ENCODE measurements around the gene SPPL2B.

Gene SPPL2B

GRCh38 chr19:2354670-2355069 is 26.2 kb downstream of the SPPL2B start:
- no peak for DNase-seq (ENCODE audit: low read depth in 2 of 2)

GRCh38 chr19:2355168-2356035 is 26.9 kb downstream of the SPPL2B start:
- no peak for DNase-seq (ENCODE audit: low read depth in 2 of 2)

DNA sequence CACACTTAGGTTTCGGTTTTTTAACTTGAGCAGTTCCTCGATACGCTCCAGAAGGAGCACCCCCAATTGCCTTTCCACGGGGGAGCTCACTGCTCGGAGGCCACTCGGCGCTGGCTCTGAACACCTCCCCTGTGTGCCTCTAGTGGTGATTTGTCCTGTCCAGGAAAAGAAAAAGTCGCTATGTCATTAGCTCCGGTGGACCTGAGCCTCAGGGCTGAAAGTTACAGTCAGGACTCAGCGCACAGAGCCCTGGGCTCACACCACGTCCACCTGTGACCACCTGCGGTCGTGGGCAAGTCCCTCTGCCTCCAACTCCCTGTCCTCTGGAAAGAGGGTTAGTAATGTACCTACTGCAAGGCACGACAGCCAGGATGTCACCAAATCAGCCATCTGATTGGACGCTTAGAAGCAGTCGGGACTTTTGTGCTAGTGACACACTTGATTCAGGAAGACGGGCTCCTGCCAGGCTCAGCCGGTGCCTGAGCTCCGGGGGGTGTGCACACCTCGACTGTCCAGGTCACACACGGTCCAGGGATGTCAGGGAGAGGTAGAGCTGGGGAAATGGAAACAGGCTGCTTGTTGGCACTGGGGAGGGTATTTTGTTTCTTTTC is 27.7 kb downstream of the SPPL2B start:
- DNase-seq (ENCODE audit: low read depth in 2 of 2), result no peak

DNA sequence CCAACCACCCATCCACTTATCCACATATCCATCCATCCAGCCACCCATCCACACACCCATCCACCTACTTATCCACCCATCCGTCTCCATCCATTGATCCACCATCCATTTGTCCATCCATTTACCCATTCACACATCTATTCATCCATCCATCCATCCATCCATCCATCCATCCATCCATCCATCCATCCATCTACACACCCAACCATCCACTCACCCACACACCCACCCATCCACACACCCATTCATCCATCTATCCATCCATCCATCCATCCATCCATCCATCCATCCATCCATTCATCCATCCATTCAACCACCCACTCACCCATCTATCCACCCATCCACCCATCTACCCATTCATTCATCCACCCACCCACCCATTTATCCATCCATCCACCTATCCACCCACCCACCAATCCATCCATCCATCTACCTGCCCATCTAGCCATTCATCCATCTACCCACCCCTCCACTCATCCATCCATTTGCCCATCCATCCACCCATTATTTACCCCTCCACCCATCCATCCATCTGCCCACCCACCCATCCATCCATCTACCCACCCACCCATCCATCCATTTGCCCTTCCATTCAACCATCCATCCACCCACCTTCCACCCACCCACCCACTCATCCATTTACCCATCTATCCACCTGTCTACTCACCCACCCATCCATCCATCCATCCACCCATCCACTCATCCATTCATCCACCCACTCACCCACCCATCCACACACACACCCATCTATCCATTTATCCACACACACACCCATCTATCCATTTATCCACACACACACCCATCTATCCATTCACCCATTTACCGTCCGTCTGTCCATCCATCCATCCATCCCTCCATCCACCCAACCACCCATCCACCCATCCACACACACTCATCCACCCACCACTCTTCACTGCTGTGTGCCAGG is 29.1 kb downstream of the SPPL2B start:
- no peak for DNase-seq (ENCODE audit: low read depth in 2 of 2)

DNA sequence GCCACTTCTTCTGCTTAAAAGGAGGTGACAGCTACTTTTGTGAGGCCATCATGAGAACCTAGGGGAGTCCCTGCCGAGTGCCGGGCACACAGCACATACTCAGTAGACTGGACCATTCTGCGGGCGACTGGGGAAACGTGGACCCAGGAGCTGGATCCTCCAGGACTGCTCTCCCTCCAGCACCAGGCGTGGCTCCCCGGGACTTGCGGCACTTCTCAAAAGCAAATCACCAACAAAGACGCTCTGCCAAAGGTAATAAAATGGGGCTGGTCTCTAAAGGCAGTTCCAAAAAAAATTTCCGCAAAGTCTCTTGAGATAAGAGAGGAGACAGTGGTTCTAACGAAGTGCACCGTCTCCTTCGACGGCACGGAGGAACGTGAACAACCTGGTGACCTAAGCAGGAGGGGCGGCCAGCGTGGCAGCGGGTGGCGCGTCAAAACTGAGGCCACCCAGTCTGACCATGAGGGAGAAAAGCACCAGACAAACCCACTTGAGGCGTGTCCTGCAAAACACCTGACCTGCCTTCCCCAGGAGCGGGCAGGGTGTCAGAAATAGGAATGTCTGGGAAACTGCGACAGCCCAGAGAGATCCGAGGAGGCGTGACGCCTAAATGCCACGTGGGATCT is 30.2 kb downstream of the SPPL2B start:
- no peak for DNase-seq (ENCODE audit: low read depth in 2 of 2)

DNA sequence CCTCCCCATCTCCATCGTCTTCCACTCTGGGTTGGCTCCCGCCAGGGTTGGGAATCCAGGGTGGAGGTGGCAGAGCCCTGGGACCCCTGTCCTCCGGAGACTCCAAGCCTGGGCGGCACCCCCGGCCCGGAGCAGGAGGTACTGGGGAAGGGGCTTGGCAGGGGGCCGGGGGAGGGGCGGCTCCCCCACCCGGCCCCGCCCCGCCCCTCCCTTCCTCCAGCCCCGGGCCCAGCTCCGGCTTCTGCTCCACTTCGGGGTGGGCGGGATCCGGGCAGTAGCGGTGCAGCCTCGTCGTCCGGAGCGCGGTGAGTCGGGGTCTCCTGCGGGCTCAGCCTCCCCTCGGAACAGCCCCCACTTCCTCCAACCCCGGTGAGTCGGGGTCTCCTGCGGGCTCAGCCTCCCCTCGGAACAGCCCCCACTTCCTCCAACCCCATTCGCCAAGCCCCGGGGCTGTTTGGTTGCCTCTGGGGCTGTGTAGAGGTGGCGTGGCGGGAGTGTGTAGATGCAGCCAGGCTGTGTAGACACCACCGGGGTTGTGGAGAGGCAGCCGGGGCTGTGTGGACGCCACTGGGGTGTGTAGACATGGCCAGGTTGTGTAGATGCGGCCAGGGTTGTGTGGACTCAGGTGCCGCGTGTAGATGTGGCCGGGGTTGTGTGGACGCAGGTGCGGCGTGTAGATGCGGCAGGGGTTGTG is 31.7 kb downstream of the SPPL2B start, which contains the start of gene TMPRSS9:
Gene TMPRSS9, plus strand, starts transcription at position 274 of the 694 bp plus-strand sequence. CDS start 29,521 bp downstream, outside the sequence.
- no peak for DNase-seq (ENCODE audit: low read depth in 2 of 2)

DNA sequence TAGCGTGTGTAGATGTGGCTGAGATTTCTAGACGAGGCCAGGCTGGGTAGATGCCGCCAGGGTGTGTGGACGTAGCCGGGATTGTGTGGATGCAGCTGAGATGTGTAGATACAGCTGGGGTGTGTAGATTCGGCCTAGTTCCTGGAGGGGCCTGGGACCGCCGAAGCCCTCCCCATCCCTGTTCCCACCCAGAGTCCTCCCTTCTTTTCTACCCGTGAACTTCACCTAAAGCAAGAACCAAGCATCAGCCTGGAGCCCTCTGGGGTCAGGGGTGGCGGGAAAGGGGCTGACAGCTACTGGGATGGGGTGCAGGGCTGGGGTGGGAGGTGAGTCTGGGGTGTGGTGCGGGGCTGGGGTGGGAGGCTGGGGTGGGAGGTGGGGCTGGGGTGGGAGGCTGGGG is 32.3 kb downstream of the SPPL2B start:
- DNase-seq (ENCODE audit: low read depth in 2 of 2), result no peak

DNA sequence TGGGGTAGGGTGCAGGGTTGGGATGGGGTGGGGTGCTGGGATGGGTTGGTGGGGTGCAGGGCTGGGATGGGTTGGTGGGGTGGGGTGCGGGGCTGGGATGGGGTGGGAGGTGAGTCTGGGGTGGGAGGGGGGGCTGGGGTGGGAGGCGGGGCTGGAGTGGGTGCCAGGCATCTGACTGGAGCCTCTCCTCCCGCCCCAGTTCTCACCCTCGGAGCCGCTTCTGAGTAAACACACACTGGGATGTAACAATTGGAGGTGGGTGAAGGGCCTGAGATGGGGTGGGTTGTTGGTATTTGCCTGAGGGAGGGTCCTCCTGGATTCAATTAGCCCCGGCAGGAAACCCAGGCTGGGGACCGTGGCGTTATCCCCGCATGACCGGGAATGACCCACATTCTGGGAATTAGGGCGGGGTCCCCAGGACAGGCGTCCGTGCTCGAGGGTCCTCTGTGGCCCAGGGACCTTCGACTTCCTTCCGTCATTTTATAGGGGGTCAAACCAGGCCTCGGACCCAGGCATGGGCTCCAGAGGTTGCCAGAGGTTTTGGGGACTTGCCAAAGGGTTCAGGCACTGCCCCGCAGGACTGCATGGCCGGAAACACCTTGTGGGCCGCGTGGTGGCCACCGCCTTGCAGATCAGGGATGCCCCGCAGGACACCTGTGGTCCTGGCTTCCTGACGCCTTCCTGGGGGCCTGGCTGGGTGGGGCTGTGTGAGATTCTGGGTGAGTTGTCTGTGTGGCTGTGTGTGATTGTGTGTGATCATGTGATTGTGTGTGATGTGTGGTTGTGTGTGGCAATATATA is 33.0 kb downstream of the SPPL2B start:
- DNase-seq (ENCODE audit: low read depth in 2 of 2), result no peak

DNA sequence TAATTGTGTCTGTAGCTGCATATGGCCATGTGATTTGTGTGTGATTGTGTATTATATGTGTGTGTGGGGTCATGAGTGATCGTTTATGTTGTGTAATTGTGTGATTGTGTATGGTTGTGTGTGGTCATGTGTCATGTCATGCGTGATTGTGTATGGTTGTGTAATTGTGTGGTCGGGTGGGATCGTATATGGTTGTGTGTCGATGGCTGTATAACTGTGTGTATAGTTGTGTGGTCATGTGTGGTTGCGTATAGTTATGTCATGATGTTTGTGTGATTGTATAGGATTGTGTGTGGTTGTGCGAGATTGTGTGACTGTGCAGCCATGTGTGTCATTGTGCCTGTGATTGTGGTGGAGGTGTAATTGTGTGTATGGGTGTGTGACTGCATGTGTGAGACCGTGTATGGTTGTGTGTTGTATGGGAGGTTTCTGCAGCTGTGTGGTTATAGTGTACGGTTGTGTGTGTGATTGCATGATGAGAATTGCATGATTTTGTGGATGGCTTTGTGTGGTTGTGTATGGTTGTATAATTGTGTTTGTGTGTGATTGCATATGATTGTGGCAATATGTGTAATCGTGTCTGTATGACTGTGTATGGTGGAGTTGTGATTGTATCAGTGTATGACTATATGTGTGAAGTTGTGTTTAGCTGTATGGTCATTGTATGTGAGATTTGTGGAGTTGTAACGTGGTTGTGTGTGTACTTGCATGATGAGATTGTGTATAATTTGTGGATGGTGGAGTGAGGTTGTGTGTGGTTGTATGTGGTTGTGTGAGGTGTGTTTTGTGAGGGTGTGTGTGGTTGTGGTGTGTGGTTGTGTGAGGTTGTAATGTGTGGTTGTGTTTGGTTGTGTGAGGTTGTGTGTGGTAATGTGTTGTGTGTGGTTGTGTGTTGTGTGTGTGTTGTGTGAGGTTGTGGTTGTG is 33.8 kb downstream of the SPPL2B start:
- no peak for DNase-seq (ENCODE audit: low read depth in 2 of 2)

- no peak for DNase-seq (ENCODE audit: low read depth in 2 of 2)
These were observed 34.5 kb downstream of the SPPL2B start for GRCh38 chr19:2362970-2363300.

GRCh38 chr19:2363419-2363818 is 34.9 kb downstream of the SPPL2B start:
- DNase-seq (ENCODE audit: low read depth in 2 of 2), result no peak

- no peak for DNase-seq (ENCODE audit: low read depth in 2 of 2)
These were observed 36.9 kb downstream of the SPPL2B start for GRCh38 chr19:2365201-2365970.

DNA sequence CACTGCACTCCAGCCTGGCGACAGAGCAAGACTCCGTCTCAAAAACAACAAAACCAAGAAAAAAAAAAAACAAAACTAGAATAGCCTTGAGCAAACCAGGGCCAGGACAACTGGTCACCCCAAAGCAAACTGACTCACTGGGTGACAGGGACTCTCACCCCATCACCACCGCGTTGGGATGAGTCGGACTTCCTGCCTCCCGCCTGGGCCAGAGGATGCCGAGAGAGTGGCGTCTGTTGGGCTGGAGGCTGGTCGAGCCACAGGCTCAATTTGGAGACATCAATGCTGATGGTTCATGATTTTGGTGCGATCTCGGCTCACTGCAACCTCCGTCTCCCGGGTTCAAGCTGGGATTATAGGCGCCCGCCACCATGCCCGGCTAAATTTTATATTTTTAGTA is 43.2 kb downstream of the SPPL2B start:
- DNase-seq (ENCODE audit: low read depth in 2 of 2), result no peak

DNA sequence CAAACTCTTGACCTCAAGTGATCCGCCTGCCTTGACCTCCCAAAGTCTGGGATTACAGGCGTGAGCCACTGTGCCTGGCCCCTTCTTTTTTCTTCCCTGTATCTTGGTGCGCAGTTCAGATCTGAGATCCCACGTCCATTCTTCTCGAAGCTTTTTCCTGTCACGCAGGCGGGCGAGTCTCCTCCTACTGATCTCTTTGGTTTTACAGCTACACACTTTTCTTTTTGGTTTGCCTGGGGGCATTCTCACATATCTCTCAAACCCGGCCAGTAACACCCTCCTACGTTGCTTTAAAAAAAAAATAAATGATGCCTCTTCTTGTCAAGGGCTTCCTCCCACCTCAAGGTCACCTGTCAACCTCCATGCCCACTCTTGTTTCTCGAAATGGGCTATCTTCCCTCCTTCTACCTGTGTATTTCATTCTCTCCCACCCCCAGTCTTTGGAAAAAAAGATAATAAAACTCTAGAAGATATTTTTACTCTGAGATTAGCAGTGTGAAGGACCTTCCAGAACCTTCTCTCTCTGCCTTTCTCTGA is 43.7 kb downstream of the SPPL2B start:
- DNase-seq (ENCODE audit: low read depth in 2 of 2), result no peak

DNA sequence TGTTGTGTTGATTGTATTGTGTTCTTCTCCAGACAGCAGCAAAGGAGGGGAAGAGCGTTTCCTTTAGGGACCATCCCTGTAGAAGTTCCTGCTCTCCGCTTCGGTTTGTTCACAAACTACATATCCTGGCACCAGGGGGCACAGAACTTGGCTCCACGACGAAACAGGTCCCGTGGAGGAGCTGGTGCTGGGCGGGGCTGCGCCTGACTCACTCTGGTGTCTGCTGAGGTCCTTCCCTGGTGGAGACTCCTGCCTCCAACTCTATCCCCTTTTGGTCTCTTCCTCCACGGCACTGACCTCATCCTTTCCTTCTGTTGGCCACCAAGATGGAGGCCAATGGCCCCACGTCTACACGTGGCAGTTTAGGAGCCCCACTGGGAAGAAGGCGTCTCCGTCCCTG is 46.3 kb downstream of the SPPL2B start:
- DNase-seq (ENCODE audit: low read depth in 2 of 2), result no peak

- no peak for DNase-seq (ENCODE audit: low read depth in 2 of 2)
These were observed 47.1 kb downstream of the SPPL2B start for GRCh38 chr19:2375353-2376121.

DNA sequence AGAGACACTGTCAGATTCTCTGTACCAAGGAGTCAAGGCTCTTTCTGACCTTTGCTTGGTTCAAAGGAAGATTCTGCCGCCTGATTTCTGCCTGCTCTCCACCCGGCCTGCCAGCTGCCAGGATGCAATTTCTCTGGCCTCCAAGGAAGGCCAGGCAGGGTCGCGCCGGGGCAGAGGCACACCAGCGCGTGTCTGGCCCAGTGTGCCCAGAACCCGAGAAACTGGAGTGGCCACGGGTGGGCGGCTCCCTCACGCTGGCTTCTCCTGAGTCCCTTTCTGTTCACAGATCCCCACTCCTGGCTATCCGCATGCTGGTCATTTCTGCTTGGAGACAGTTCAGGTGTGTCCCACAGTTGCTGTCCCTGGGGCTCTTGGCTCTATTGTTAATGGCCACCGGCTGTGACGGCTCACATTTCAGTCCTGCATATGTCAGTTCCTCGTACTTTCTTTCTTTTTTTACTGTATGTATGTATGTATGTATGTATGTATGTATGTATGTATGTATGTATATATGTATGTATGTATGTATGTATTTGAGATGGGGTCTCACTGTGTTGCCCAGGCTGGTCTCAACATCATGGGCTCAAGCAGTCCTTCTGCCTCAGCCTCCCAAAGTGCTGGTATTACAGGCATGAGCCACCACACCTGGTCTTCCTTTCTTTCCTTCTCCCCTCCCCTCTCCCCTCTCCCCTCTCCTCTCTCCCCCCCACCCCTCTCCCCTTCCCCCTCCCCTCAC is 48.5 kb downstream of the SPPL2B start:
- no peak for DNase-seq (ENCODE audit: low read depth in 2 of 2)
